22Rv1 (cell line): ENCODE results near the gene RINT1.

Source experiments
- H3K27ac ChIP-seq: fragments of 450-650 bp; 2 replicates; pipeline ENCODE4 v1.5.1; 2017
- ZFX ChIP-seq: fragments of 450-650 bp; IDR thresholded peaks from 2 replicates; pipeline ENCODE4 v1.6.1; 2017; ENCODE audit warnings: antibody characterized with exemption, borderline replicate concordance
- TF ChIP-seq, protein P1 (sequence below): fragments of 450-650 bp; IDR thresholded peaks from 2 replicates; pipeline ENCODE4 v1.5.1; 2017; ENCODE audit warnings: mild to moderate bottlenecking

RINT1 gene

DNA sequence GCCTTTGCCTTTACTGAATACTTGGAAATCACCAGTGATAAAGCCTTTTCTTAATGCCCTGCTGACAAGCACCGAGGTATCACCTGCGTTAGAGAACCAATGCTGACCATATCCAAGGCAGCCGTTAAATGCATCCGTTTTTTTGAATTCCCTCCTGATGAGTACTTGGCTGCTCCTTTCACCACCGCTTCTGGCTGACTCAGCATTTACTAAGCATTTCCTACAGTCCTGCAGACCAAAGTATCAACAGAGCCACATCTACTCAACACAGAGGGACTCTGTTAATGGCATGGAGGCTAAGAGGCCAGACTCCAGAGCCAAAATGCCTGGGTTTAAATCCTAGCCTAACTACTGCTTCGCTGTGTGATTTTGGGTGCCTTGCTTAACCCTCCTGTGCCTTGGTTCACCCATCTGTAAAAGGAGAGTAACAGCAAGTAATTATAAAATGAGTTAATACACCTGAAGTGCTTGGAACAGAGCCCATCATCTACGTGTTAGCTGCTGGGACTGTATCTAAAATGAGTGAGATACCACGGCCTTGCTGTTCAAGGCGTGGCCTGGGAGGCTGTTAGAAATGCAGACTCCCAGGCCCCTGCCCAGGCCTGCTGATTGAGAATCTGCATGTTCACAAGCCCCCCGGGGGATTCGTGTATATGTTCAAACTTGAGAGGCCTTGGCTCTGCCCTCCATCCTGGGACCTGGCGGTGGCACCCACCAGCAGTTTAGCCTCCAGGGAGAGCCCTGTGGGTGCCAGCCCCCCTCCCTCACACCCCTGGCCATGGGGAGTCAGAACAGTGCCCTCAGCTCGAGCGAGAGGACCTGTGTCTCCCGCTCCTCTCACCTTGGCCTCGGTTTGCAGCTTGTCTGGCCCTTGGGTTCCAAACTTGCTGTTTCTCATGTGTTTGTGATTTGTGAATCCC is 80.1 kb downstream of the RINT1 start:
- H3K27ac ChIP-seq = no peak overlapping the region
- TF ChIP-seq, protein P1, sequence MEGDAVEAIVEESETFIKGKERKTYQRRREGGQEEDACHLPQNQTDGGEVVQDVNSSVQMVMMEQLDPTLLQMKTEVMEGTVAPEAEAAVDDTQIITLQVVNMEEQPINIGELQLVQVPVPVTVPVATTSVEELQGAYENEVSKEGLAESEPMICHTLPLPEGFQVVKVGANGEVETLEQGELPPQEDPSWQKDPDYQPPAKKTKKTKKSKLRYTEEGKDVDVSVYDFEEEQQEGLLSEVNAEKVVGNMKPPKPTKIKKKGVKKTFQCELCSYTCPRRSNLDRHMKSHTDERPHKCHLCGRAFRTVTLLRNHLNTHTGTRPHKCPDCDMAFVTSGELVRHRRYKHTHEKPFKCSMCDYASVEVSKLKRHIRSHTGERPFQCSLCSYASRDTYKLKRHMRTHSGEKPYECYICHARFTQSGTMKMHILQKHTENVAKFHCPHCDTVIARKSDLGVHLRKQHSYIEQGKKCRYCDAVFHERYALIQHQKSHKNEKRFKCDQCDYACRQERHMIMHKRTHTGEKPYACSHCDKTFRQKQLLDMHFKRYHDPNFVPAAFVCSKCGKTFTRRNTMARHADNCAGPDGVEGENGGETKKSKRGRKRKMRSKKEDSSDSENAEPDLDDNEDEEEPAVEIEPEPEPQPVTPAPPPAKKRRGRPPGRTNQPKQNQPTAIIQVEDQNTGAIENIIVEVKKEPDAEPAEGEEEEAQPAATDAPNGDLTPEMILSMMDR = no peak
- TF ChIP-seq ZFX = no peak

DNA sequence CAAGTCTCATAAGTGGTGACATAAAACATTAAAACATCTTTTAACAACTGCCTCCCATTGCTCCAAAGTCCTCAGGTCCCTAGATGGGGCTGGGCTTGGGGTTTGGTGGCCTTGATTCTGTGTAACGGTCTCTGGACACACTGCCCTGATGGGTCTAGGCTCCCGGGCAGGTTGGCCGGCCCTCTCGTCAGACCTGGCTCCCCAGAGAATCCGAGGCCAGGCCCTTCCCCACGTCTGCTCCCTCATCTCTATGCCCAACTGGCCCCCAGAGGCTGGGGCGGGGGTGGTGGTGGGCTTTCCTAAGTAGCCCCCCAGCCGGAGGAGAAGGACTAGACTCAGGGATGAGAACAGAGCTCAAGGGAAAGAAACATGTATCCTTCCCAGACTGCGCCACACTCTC is 80.8 kb downstream of the RINT1 start:
- TF ChIP-seq, protein P1 = no peak
- TF ChIP-seq ZFX = no peak
- no peak overlapping the region for H3K27ac ChIP-seq

DNA sequence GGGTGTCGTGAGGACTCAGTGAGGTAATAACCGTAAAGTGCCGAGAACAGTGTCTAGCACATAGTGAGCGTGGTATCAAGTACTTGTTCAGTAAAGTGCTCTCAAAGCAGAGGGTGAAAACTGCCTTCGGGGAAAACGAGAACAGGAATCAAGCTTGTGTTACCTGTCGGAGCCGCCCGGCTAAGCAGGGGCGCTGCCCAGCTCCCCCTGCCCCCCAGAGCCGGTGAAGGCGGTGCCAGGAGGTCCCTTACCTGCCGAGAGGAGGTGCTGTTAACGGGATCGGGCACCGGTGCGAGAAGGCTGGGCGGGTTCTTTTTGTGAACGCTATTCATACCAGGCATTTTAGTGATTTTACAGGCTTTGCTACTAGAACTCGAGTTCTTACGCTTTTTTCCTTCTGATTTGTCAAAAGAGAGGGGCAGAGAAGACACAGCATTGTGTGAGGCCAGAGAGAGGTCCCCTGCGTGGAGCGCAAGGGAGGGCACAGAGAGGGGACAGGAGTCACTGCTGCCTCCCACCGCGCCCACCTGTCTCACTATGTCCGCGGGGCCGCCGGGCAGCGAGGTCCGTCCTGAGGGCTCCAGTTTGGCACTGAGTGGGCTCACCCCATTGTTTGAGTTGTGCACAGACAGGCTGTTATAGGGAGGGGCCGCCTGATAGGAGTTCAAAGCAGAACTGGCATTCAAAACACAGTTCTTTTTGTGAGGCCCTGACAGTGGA is 81.8 kb downstream of the RINT1 start:
- H3K27ac ChIP-seq = no peak overlapping the region
- TF ChIP-seq, protein P1 = no peak
- no peak for TF ChIP-seq ZFX

DNA sequence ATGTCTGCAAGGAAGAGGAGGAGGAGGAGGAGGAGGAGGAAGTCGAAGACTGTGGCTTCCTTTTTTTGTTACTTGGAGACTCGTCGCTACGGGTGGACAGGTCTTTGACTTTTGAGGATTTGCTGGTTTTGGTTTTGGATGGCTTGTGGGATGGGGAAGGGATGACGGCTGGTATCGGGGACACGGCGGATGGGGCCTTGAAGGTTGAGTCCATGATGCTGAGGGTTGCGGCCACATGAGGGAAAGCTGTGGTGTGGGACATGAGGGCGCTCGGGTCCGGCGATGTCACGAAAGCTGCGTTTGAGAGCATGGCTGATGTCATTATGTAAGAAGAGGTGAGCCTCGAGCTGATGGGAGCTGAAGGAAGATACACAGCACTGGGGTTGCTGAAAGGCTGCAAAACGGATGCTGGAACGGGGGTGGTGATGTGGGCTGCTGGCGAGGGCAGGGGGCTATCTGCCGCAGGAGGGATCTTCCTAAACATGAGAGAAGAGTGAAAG is 82.4 kb downstream of the RINT1 start:
- no peak overlapping the region for H3K27ac ChIP-seq

More for the DNA sequence above, 82.4 kb downstream of the RINT1 start:
- no peak for TF ChIP-seq ZFX
- TF ChIP-seq, protein P1 = no peak
